H1 (cell line): ENCODE results near the gene TUBB4B.

Experiments used
- CHD2 ChIP-seq: IDR thresholded peaks from 2 replicates; pipeline ENCODE4 v1.6.1; 2012; ENCODE audit warnings: low read length, improper control_type of control experiment
- CTCF ChIP-seq, 3 experiments: IDR thresholded peaks; 1 replicate in 2 of 3; 2 replicates in 1 of 3; pipeline versions ENCODE4 v1.5.1 to v1.6.1; 2011; ENCODE audit warnings: low read length in 3 of 3, mild to moderate bottlenecking in 3 of 3, inconsistent platforms in 2 of 3, low read depth in 1 of 3, moderate library complexity in 1 of 3; ENCODE audit not compliant: insufficient read depth in 1 of 3; ENCODE audit errors: control extremely low read depth in 1 of 3
- EP300 ChIP-seq, 2 experiments: IDR thresholded peaks; 1 replicate in 1 of 2; 2 replicates in 1 of 2; pipeline ENCODE4 v1.6.1; 2011 to 2012; ENCODE audit warnings: low read depth in 2 of 2, low read length in 2 of 2, mild to moderate bottlenecking in 2 of 2, borderline replicate concordance in 1 of 2, inconsistent platforms in 1 of 2, moderate library complexity in 1 of 2
- MAX ChIP-seq: IDR thresholded peaks from 2 replicates; pipeline ENCODE4 v1.6.1; 2012; ENCODE audit warnings: inconsistent platforms
- PHF8 ChIP-seq: fragments of 200-600 bp; sonication (generic); conservative IDR thresholded peaks from 2 replicates; pipeline ENCODE4 v1.7.1; 2012; ENCODE audit warnings: low read depth, mild to moderate bottlenecking, inconsistent platforms, low read length, moderate library complexity
- POLR2A ChIP-seq, 2 experiments: IDR thresholded peaks; 1 replicate in 1 of 2; 2 replicates in 1 of 2; pipeline ENCODE4 v1.6.1; 2011; ENCODE audit warnings: low read depth in 2 of 2, low read length in 2 of 2, mild to moderate bottlenecking in 2 of 2; ENCODE audit errors: control extremely low read depth in 1 of 2
- SAP30 ChIP-seq: fragments of 300-600 bp; sonication (generic); IDR thresholded peaks from 2 replicates; pipeline ENCODE4 v1.7.1; 2012; ENCODE audit warnings: low read length, moderate library complexity, mild to moderate bottlenecking, inconsistent platforms; ENCODE audit not compliant: insufficient read depth, insufficient replicate concordance
- SIX5 ChIP-seq: IDR thresholded peaks from 2 replicates; pipeline ENCODE4 v1.6.1; 2011; ENCODE audit warnings: mild to moderate bottlenecking, low read depth, low read length

- no peak for TF ChIP-seq CTCF (IDR thresholded peaks at IDR 0.05; ENCODE audit: control extremely low read depth in 1 of 3, insufficient read depth in 1 of 3, low read depth in 1 of 3, low read length in 3 of 3)
- no peak for TF ChIP-seq POLR2A (IDR thresholded peaks at IDR 0.05; ENCODE audit: control extremely low read depth in 1 of 2, low read depth in 2 of 2, low read length in 2 of 2)
- no peak for TF ChIP-seq SAP30
- TF ChIP-seq SIX5: no peak
- no peak for TF ChIP-seq PHF8
- TF ChIP-seq EP300 (IDR thresholded peaks at IDR 0.05; ENCODE audit: borderline replicate concordance in 1 of 2, low read depth in 2 of 2, low read length in 2 of 2): no peak
- TF ChIP-seq MAX: no peak
- TF ChIP-seq CHD2: no peak
These were observed 38.8 kb downstream of the TUBB4B start for GRCh38 chr9:137279741-137280473.
